NCI-H345 treated with DMSO at 0.1 percent for 48 hours (cell line): ENCODE results near the gene TBC1D1.

ENCODE experiments used
- DNase-seq: peaks from one replicate; lab custom pipeline; 2025; ENCODE audit not compliant: unreplicated experiment; lab: John Stamatoyannopoulos, UW

TBC1D1 gene

DNA sequence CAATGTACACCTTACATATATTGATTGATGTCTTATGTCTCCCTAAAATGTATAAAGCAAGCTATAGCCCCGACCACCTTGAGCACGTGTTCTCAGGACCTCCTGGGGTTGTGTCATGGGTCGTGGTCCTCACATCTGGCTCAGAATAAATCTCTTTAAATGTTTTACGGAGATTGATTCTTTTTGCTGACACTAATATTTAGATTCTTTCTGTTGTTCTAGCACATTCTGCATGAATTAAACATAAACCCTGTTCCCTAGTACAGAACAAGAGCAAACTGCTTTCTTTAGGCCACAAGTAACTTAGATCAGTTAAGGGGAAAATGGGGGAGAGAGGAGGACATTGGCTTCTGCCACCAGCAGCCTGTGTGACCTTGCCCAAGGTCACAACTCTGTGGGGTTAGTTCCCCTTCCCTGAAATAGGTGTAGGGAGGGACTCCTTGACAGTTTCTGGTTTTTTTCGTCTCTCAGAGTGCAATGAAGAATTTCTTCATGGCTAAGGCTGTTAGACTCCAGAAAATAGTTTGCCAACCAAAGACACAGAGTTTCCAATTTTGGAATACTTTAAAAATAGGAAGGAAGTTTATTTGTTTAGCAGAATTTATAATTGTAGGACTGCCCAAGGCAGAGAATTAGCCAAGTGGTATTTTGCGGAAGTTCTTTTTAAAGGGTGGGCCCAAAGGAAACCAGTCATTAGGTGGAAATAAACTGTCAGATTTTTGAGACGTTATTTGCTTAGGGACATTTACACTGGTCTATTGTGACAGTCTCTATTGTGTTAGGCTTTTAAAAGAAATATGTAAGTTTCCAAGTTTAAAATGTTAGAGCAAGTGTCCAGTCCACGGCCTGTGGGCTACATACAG is 98.7 kb downstream of the TBC1D1 start:
- DNase-seq, result no peak

DNA sequence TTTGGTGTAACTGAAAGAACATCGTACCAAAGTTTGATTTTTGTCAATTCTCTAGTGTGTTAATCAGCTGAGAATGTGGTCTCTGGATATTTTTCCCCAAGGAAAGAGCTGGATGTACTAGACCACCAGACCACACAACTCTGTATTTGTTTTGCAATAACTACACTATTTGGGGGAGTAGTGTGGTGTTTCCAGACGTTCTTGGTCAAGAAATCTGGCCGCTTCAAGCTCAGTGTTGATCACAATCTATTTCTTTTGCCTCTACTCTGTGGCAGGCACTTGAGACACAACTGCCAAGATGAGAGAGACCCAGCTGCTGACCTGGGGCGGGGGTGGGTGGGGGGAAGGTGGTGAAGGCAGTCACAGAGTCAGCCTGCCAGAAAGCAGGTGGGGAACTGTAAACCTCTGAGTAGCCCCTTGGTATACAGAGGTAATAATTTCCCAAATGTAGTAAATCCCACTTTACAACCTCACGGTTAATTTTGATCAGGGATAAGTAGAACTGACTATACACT is 99.9 kb downstream of the TBC1D1 start:
- no peak for DNase-seq

DNA sequence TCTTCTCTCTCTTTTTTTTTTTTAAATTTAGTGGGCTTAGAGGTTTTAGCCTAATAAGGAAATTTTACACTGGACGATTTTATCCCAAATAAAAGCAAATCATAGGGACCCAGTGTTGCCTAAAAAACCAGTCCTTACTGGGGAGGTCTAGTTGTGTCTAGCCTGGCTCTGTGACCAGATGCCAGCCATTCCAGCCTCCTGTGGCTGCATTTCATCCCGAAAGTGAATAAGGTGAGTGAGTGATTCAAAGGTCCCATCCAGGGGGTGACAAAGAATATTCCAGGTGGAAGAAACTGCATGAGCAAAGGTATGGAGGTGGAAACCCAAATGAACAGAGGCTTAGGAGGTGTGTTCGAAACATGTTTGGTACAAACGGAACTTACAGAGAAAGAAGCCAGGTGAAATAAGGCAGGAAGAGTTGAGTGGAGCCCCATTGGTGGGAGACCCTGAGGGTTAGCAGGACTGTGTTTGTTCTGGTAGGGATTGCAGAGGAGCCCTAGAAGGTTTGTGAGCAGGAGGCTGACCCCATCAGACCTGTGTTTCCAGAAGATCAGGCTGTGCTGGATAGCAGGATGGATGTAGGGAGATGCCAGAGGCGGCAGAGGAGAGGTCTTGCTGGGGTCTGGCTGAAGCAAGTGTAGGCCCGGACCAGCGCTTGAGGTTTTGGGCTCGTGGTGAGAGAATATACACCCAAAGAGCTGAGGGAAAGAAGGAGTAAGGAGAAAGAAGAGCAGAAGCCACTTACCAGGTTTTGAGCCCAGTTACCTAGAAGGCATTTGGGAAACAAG is 100.9 kb downstream of the TBC1D1 start:
- no peak for DNase-seq

DNA sequence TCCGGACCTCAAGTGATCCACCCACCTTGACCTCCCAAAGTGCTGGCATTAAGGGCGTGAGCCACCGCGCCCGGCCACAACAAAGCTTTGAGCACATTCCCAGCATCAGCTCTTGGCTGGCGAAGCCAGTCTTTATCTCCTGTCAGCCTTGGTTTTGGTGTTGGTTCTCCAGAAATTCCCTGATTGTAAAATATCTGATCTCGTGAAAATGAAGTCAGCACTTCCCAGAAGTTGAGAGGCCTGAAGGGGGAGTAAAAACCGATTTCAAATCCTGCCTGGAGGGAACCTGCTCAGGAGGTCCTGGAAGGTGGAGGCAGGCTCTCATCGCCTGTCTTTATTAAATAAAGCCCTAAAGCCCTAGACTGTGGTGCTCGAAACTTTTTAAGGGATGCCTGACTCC is 102.9 kb downstream of the TBC1D1 start:
- DNase-seq, result no peak

DNA sequence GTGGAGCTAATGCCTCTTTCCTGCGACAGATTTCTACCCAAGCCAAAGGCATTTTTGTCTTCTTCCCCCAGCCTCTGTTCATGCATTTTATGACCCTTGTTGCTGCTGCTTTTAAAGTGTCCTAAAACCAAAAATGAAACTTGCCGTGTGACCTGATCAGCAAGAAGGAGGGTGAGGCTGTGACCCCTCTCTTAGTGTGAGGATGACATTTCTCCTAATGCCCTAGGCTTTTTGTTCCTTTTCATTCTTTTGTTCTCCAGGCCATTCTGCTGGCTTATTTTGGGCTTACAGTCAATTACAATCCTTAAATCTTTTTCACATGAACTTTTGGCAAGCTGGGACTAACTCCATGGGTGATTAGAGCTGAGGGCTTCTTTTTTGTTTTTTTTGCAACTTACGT is 103.7 kb downstream of the TBC1D1 start:
- DNase-seq, result no peak

DNA sequence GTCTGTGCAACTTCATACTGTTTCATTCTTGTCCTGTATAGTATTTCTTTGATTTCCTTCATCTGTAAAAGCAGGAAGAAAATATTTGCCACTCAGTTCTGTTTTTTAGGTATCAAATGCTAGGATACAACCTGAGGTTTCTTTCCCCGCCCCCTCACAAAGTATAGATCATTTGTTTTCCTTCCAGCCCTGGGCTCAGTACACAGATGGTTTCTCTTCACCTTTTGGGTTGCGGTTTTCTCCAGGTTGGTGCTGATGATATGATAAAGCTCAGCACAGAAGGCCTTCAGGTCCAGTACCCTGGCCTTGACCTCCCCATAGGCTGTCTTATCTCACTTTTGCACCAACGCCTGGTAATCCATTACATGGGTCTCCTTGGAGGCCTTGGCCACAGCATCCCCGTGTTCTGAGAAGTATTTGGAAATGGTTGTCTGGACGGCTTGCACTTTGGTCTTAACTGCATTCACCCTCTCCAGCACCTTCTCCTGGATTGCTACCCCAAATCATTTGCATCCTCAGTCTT is 104.5 kb downstream of the TBC1D1 start:
- DNase-seq, result no peak

DNA sequence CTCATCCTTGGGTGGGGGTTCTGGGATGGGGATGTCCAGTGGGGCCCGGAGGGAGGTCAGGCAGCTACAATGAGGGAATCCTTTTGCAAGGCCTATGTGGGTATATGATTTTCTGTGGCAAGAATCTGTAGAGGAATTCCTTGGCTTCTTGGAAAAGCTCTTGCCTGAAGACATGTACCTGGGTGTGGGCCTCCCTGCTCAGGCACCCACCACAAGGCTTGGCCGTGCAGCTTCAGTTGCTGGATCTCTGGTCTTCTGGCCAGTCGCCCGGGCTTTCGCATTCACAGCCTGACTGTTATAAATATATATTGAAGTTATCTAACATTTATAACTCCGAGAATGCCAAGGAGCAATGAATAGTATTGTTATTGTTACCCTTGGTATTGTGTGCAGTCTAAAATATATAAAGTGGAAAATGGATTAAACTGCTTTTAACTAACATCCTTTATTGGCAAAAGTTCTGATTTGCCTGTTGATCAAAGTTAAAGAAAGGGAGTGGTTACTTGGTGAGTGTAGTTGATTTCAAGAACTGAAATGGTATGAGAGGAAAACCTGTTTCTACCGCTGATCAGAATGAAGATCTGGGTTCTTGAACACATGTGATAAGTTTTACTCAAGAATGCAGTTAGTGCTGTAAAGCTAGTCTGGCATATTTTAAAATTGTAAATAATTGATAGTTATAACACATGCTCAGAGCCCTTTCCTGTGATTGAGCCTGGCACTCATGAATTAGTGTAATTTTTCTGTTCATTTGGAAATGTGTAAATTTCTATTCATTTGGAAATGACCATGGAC is 105.3 kb downstream of the TBC1D1 start:
- DNase-seq, result no peak

DNA sequence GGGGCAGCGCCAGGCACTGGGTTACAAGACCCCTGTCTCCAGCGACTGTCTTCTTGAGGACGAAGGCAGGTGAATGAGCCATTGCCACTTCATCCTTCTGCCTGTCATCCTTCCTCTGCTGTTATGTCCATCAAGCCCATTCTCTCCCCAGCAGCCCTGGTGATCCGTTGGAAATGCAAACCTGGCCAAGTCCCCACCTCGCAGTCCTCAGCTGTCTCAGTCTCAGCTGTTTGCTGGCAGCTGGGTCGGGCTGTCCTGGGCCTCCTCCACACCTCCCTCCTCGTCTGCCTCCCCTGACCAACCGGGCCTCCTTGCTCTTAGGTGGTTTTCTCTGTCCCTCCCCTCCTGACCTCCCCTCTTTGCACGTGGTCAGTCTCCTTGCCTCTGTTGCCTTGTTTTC is 107.3 kb downstream of the TBC1D1 start:
- no peak for DNase-seq

DNA sequence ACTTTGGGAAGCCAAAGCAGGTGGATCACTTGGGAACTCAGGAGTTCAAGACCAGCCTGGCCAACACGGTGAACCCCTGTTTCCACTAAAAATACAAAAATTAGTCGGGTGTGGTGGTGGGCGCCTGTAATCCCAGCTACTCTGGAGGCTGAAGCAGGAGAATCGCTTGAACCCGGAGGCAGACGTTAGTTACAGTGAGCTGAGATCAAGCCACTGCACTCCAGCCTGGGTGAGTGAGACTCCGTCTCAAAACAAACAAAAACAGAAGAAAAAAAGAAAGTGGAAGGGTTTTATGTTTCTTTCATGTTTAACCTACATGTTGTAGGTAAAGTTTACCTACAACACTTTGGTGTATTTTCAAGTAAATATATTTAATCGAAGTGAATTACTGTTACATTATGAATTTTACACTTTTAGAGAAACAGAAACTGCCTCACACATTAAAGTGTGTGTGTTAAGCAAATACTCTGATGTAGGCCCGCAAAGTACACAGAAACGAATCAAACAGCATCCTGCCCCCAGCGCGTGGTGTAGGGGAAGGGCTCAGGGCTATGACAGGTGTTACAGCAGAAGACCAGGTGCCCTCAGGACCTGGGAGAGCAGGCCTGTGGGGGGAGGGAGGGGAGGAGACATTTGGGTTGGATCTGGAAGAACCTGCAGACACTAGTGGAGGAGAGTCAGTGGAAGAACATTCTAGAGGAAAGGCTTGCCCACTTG is 108.3 kb downstream of the TBC1D1 start:
- peak; percentile 7 for DNase-seq

DNA sequence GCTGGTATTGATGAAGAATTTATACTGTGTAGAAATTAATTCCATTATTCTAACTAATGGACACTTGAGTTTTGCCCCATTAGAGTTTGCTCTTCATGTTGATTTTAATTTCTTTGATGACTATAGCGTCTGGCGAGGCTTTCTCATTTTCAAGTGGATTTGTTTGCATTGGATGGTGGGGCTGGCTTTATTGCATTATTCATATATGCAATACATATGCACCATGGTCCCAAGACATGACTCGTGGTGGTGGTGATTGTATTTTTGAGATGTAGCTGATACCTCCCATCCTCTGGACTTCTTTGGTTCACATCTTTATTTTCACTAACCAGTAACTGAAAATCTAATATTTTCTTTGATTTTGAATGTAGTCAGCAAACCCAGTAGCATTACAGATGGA is 109.1 kb downstream of the TBC1D1 start:
- DNase-seq, result no peak

DNA sequence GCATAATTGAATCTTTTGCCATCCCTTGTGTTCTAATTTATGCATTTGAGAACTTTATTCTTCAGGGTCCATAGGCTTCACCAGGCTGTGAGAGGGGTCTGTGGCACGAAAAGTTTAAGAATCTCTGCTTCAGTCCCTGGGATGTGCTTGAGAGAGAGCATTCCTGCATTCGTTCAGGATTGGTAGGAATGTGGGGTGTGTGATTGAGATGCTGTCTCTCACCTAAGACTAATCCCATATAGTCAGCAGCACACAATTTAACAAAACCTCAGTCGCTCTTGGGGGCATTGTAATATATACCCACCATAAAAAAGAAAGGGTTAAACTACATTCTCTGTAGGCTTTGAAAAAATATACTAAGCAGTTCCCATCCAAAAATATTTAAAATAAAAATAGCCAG is 111.0 kb downstream of the TBC1D1 start:
- no peak for DNase-seq

DNA sequence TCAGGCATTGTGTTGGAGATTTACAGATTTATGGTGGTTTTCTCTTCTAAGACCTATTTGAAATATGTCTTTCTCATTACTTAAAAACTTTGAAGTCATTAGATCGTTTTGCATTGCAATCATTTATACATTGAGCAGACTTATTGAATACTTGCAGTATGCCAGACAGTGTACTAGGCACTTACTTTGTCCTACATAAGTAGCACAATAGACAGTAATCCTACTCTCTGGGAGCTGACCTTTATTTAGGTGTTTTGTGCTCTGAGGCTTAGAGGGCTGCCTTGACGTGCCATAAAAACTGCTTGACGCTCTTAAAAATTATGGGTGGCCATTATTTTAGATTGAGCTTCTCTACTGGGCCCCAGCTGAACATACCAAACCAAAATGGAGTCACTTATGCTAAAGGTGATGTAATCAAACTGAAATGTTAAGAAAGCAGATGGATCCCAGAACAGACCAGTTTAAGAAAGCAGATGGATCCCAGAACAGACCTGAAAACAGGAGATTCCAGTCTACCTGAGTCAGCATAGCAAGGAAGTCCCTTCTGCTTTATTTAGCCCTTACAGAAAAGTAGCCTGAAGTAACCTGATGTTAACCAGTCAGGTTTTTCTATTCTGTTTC is 111.7 kb downstream of the TBC1D1 start:
- DNase-seq, result no peak

DNA sequence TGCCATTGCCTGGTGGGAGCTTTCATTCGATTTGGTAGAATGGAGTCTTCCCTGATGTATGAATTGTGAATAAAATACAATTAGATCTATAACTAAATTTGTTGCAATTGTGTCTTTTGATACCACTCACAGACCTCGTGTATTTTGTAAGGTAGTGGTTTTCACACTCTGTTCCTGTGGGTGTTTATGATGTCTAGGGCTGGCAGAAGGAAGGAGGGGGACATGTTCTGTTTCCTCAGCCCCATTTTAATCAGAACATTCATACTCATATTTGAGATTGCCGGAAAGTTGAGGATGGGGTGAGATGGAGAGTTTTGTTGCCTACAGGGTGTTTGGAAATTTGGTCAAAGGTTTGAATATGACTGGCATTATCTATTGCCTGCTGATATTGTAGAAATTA is 112.2 kb downstream of the TBC1D1 start:
- DNase-seq, result no peak

DNA sequence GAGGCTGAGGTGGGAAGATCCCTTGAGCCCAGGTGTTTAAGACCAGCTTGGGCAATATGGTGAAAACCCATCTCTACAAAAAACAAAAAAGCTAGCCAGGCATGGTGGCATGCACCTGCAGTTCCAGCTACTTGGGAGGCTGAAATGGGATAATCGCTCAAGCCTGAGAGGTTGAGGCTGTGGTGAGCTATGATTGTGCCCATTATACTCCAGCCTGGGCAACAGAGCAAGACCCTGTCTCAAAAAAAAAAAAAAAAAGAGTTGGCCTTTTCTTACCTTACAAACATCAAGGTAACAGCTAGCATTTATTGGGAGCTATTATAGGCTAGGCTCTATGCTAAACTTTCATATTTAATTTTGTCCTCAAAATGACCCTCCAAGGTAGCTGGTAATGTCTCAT is 112.7 kb downstream of the TBC1D1 start:
- no peak for DNase-seq

DNA sequence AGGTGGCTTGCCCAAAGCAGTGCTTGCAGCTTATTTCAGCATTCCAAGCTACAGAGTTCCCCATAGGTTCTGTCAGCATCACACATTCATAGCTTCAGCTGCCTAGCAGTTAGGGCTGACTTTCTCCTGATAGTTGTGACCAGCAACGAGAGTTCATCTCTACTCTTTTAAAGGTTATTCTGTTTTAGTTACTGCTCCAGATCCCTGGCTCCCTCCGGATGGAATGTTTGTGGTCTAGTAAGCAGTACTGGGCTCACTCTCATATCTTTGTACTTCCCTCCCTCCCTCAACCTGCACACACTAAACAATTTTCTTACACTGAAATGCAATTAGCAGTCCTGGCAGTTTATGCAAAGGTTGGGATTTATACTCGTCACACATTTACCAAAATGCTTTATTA is 113.2 kb downstream of the TBC1D1 start:
- no peak for DNase-seq

DNA sequence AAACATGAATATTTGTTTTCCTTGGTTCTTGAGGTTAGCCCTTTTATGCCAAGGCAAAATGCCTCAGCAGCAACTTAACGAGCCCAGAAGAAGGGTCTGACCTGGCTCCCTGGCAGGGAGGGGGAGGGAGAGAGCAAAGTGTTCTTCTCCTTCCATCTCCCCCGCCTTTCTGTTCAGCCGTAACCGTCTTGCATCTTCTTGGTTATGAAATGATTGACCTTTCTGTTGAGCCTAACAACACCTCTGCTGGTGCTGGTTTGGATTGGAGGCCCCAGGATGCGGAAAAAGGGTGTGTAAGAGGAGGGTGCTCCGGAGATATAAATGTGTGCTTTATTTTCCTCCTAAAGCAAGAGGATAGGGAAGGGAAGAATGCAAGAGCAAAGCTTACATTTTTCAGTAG is 114.0 kb downstream of the TBC1D1 start:
- DNase-seq, result no peak

DNA sequence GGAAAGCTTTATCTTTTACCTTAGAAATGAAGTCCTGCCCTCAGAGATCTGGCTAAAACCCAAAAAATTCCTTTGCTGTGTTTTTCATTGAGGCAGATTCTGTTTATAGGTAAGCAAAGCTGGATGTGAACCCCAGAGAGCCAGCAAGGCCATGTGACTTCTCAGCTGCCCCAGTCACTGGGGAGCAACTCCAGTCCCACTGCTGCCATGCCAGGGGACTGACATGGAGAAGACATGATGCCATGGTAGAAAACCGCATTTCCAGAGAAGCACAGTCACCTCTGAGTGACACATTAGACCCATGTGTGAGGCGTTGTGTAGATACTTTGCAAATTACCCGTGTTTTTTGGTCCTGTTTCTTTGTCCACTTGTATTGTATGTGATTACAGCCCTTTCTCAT is 114.8 kb downstream of the TBC1D1 start:
- no peak for DNase-seq

DNA sequence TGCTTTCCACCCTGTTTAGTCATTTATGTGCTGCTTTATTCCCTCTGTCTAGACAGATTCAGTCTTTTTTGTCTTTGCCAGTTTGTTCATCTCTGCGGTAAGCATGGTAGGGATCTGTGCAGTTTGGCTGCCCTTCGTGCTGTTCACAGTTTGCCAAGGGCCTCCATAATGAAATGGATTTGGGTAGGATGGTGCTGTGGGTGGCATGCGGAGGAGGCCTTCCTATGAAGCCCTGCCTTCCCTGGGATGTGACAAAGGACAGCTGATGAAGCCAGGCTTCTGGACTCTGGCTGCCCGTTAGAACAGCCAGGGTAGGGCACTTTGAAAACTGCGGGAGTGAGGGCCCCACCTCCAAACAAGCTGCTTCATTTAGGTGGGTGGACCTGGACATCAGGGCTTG is 116.8 kb downstream of the TBC1D1 start:
- no peak for DNase-seq

DNA sequence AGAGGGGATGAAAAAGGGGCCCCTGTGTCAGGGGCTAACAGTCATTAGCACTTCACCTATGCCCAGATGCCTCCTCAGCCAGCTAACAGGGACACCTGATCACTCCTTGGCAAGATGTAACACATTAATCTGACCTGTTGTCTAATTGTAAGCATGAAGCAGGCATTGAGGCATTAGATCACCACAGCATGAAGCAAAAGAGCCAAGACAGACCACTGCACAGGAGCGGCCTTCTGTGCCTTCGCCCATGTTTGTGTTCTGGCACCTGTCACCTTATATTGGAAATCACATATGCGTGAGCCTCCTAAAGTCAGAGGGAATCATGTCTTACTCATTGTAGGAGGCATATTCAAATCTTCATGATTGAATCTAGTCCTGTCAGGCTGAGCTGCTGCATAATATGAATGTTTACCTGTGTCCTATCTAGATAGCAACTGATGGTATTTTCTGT is 117.7 kb downstream of the TBC1D1 start:
- no peak for DNase-seq

DNA sequence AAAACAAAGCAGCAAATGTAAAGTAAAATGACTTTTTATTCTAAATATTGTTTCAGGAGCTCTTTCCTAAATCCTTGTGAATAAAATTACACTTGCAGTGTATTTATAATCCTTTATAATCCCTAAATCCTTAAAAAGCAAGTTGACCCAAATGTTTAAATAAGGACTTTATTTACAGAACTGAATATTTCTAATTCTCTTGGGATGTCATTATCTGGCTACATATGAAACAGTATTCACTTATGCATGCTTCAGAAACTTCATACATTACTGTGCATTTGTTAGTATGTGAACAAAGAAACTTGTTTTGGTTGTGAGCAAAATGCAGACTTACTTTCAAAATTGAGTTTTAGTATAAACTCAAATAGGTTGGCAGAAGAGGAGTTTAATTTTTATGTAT is 118.5 kb downstream of the TBC1D1 start:
- DNase-seq, result no peak
